ENCODE data around the gene RAB8B. TPM values are rescaled to one million over a fixed set of nuclear protein-coding genes. Genes with fewer than 3 reads are reported as not detected.

Gene RAB8B
- total and polyA plus RNA-seq, 9 of the 15 experiments (the other 6 are each of a cell fraction or from before 2014, with no cell fraction given): 7.8 to 32.1 (median 24.2) TPM

DNA sequence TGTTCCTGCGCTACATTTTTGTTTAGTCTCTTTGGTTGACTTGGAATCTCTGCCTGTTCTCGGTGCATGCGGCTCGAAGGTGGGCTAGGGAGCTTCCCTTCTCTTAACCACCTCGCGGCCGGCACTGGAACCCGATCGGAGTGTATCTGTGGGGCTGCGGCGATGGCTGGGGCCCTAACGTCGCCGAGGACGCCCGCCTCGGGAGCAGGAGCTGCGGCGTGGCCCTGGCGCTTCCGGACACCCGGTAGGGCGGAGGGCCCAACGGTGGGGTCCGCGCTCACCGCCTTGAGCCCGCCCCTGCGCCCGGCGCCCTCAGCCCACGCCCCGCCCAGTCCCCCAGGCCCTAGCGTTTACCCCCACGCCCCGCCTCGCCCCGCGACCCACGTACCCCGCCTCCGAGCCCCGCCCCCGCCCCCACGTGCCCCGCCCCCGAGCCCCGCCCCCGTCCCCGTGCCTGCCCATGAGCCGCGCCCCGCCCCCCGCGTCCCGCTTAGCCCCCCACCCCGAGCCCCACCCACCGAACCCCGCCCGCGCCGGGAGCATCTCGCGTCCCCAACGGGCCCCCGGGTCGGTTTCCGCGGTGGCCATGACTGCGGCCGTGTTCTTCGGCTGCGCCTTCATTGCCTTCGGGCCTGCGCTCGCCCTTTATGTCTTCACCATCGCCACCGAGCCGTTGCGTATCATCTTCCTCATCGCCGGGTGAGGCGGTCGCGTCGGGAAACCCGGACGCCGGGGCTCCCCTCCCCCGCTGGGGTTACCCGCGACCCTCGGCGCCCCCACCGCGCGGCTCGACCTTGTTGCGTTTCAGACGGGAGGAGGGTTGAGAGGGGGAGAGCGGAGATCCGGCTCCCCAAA lies 87.9 kb downstream of the RAB8B start, which contains the start of gene APH1B (continued):
- TF ChIP-seq NR2C1 (IDR thresholded peaks at IDR 0.05) (no peak), NR2C1 (tag; IDR thresholded peaks at IDR 0.05) (peak; percentile 13; the same call in 1 of the 2 replicates), ZNF764 (CRISPR knock-in tag; IDR thresholded peaks at IDR 0.05; ENCODE audit: low read depth) (no peak), SMAD4 (CRISPR knock-in tag; conservative IDR thresholded peaks at IDR 0.05) (peak; percentile 23), NBN (IDR thresholded peaks at IDR 0.05; ENCODE audit: low read depth) (no peak; the same call in 1 of the 2 replicates), BHLHE40 (IDR thresholded peaks at IDR 0.05; ENCODE audit: low read length) (peak; percentile 6; the same call in 1 of the 2 replicates), RBFOX2 (IDR thresholded peaks at IDR 0.05; ENCODE audit: low read depth, low read length) (peak; percentile 89), PHF20 (IDR thresholded peaks at IDR 0.05; ENCODE audit: partially characterized antibody) (peak; percentile 42), RBBP5 (IDR thresholded peaks at IDR 0.05; ENCODE audit: borderline replicate concordance, insufficient read depth, low read length, poor library complexity, severe bottlenecking) (peak; percentile 82), POLR2G (IDR thresholded peaks at IDR 0.05; ENCODE audit: low read depth, low read length) (peak; percentile 92), BCOR (IDR thresholded peaks at IDR 0.05) (peak; percentile 19; the same call in 1 of the 2 replicates), CXXC5 (CRISPR knock-in tag; IDR thresholded peaks at IDR 0.05) (peak; percentile 74), HMGN3 (IDR thresholded peaks at IDR 0.05; ENCODE audit: borderline replicate concordance, extremely low read depth, insufficient read length, low read depth, low read length) (peak; percentile 24), SMARCE1 (IDR thresholded peaks at IDR 0.05) (0 out of 2 replicates have a peak, but pooled peaks have one; percentile 13)
- TF ChIP-seq, protein P1, sequence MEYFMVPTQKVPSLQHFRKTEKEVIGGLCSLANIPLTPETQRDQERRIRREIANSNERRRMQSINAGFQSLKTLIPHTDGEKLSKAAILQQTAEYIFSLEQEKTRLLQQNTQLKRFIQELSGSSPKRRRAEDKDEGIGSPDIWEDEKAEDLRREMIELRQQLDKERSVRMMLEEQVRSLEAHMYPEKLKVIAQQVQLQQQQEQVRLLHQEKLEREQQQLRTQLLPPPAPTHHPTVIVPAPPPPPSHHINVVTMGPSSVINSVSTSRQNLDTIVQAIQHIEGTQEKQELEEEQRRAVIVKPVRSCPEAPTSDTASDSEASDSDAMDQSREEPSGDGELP (CRISPR knock-in tag; IDR thresholded peaks at IDR 0.05; ENCODE audit: borderline replicate concordance): peak; percentile 19; the same call in 1 of the 2 replicates
